Endothelial cell (in vitro differentiated cells): ENCODE data around the gene MED17. TPM values are rescaled to one million over a fixed set of nuclear protein-coding genes. Genes with fewer than 3 reads are reported as not detected.

Experiments used
- DNase-seq: peaks from one replicate; pipeline ENCODE4 v3.0.0; 2021; ENCODE audit warnings: low spot score
- H3K27ac Mint-ChIP-seq: one replicate; pipeline ENCODE4 v1.8.0; 2021; ENCODE audit warnings: mixed read lengths, inconsistent platforms; ENCODE audit not compliant: unreplicated experiment
- H3K27me3 Mint-ChIP-seq: one replicate; pipeline ENCODE4 v1.8.0; 2021; ENCODE audit warnings: mild to moderate bottlenecking, moderate library complexity, mixed read lengths, inconsistent platforms; ENCODE audit not compliant: unreplicated experiment
- H3K36me3 Mint-ChIP-seq: one replicate; pipeline ENCODE4 v1.8.0; 2021; ENCODE audit warnings: mild to moderate bottlenecking, low read depth, mixed read lengths, inconsistent platforms; ENCODE audit not compliant: unreplicated experiment
- H3K4me1 Mint-ChIP-seq: one replicate; pipeline ENCODE4 v1.8.0; 2021; ENCODE audit warnings: mild to moderate bottlenecking, mixed read lengths, inconsistent platforms; ENCODE audit not compliant: unreplicated experiment
- H3K4me3 Mint-ChIP-seq: one replicate; pipeline ENCODE4 v1.8.0; 2021; ENCODE audit warnings: mild to moderate bottlenecking, mixed read lengths, inconsistent platforms; ENCODE audit not compliant: unreplicated experiment
- H3K9me3 Mint-ChIP-seq: one replicate; pipeline ENCODE4 v1.8.0; 2021; ENCODE audit warnings: mixed read lengths, inconsistent platforms; ENCODE audit not compliant: unreplicated experiment
- total RNA-seq: library from RNA; stranded (reverse); fragmentation: NEBNext Ultra II Directional; extraction: Animal tissue kit (Norgen Biotek cat#: 25700); gene quantifications from one replicate; pipeline ENCODE4 v1.2.1, GENCODE V29; 2021; ENCODE audit not compliant: unreplicated experiment
- TF ChIP-seq, protein P1 (sequence below): fragments of 200-600 bp; sonication (generic); IDR thresholded peaks from one replicate; pipeline ENCODE4 v1.5.0; 2021; ENCODE audit warnings: antibody characterized with exemption; ENCODE audit not compliant: unreplicated experiment

The MED17 gene
- total RNA-seq, 1 donor from 2014 or later = 38.7 TPM

- H3K27ac Mint-ChIP-seq = no peak overlapping the region
- no peak overlapping the region for H3K4me3 Mint-ChIP-seq
- TF ChIP-seq, protein P1, sequence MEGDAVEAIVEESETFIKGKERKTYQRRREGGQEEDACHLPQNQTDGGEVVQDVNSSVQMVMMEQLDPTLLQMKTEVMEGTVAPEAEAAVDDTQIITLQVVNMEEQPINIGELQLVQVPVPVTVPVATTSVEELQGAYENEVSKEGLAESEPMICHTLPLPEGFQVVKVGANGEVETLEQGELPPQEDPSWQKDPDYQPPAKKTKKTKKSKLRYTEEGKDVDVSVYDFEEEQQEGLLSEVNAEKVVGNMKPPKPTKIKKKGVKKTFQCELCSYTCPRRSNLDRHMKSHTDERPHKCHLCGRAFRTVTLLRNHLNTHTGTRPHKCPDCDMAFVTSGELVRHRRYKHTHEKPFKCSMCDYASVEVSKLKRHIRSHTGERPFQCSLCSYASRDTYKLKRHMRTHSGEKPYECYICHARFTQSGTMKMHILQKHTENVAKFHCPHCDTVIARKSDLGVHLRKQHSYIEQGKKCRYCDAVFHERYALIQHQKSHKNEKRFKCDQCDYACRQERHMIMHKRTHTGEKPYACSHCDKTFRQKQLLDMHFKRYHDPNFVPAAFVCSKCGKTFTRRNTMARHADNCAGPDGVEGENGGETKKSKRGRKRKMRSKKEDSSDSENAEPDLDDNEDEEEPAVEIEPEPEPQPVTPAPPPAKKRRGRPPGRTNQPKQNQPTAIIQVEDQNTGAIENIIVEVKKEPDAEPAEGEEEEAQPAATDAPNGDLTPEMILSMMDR = no peak
- peaks cover 13% of the 10 kb centered on the region for H3K4me1 Mint-ChIP-seq
- H3K36me3 Mint-ChIP-seq = no peaks in the 10 kb centered on the region
- H3K9me3 Mint-ChIP-seq = no peaks in the 10 kb centered on the region
- DNase-seq = no peak
- H3K27me3 Mint-ChIP-seq = peaks cover 2% of the 10 kb centered on the region
These were observed 74.2 kb downstream of the MED17 start for GRCh38 chr11:93858121-93858775.

DNA sequence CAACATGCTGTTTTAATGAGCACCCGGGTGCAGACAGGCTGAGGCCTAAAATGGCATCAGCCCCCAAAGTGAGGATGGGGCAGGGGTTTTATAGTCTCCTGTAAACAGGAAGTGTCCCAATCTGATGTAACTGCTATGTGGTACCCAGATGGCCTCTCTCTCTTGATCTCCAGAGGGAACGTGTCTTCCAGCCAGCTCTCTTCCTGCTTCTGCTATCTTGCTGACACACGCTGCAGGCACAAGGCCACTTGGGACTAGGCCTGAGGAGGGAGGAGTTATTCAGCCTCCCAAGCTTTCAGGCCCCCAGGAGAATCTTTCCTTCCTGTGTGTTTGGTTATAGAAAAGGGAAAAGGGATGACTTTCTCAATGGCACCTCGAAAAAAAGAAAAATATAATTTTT, 77.7 kb downstream of the MED17 start:
- H3K9me3 Mint-ChIP-seq = no peaks in the 10 kb centered on the region
- H3K27me3 Mint-ChIP-seq = peaks cover 4% of the 10 kb centered on the region
- H3K27ac Mint-ChIP-seq = no peak overlapping the region
- DNase-seq = no peak
- no peaks in the 10 kb centered on the region for H3K36me3 Mint-ChIP-seq
- TF ChIP-seq, protein P1 = no peak
- peaks cover 11% of the 10 kb centered on the region for H3K4me1 Mint-ChIP-seq
- H3K4me3 Mint-ChIP-seq = no peak overlapping the region

Other genes starting within 250 kb of the MED17 start
- gene SMCO4, start 240.9 kb upstream of the MED17 start, total RNA-seq = 23.7 TPM
- gene CEP295, start 122.6 kb upstream of the MED17 start, total RNA-seq = 14.8 TPM
- 131 TPM for gene TAF1D, start 42.8 kb upstream of the MED17 start, total RNA-seq
- 23.1 TPM for gene C11orf54, start 42.6 kb upstream of the MED17 start, total RNA-seq
- gene VSTM5, start 66.3 kb downstream of the MED17 start, total RNA-seq = 0.56 TPM
- gene HEPHL1, start 237.1 kb downstream of the MED17 start, total RNA-seq = not detected